Stimulated activated CD4-positive, alpha-beta T cell treated with anti-CD3 and anti-CD28 coated beads, Interleukin-1b, Interleukin-23, amount 100 ng/mL, for 1 hour (primary cell): Measurements from ENCODE around the gene LIMA1.
"Not testable (repeated sequence)": the region's sequence is repeated elsewhere in the genome, so short reads cannot be mapped to it uniquely, and the experiment has no call there.

ENCODE experiments used
- DNase-seq, 2 donors: peaks; one replicate each; pipeline ENCODE4 v3.0.0-alpha.2; 2020; ENCODE audit warnings: low read depth in 2 of 2

The LIMA1 gene

GRCh38 chr12:50285253-50285652, 1.9 kb upstream of the LIMA1 start:
- DNase-seq = no peak

- no peak for DNase-seq
Observed at GRCh38 chr12:50282721-50283228, 545 bp downstream of the LIMA1 start.

DNA sequence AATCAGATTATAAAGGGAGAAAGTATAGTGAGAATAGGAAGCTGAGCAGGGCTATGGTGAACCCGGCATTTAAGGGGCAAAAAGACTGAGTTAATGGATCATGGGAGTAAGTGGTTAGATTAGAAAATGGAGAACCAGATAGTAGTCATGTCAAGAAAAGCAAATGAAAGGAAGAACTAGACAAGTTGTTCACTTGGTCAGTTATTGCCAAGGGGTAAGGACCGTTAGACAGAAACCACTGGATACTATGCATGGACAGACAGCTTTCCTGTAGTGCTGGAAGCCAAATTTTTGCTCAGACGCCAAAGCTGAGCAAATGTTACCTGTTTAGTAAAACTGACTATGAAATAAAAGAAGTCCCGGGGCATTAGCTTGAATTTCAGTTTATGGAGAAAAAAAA, 3.8 kb downstream of the LIMA1 start:
- no peak for DNase-seq

DNA sequence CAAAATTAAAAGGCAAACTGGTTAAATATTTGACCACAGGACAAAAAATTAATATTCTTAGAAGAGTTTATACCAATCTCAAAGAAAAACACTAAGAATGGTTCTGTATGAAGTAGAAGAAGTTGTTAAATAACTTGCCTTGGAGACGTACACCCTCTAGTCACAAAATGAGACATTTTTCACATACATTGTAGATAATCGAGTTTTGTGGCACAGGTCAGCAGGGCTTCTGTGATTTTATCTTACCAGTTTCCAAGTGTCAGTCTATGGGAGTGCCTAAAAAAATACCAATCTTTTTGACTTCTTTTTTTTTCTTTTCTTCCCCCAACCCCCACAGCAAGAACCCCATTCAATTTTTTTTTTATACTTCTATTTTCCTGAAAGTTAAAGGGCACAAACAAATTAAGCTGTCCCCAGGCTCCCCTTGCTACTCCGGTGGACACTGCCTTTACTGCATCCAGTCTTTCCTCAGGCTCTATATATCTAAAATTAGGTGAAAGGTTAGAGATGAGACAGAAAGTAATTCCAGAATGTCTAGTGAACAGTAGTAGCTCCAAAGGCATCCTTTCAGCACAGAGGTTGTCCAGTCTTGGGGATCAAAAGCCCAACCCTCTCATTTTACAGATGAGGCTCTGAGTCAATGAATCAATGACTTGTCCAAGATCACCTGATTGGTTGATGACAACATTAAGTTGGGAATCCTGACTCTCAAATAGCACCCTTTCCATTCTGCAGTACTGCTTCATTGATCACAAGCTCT, 6.2 kb downstream of the LIMA1 start:
- DNase-seq = no peak

DNA sequence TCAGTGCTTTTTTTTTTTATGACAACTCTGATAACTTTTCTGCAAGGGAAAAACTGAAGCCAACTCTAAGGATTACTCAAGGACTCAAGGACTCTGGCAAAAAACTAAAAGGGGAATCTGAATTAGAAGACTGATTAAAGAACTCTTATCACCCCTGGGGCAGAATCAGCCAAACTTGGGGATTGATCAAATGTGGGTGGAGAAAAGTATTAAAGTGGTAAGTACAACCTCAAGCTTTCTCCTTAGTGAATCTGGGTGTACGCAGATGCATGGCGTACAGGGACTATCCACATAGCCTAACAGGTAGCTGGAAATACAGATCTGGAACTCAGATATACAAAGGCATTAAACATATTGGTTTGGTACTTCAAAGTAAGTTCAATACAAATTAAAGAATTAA, 7.3 kb downstream of the LIMA1 start:
- DNase-seq = no peak

DNA sequence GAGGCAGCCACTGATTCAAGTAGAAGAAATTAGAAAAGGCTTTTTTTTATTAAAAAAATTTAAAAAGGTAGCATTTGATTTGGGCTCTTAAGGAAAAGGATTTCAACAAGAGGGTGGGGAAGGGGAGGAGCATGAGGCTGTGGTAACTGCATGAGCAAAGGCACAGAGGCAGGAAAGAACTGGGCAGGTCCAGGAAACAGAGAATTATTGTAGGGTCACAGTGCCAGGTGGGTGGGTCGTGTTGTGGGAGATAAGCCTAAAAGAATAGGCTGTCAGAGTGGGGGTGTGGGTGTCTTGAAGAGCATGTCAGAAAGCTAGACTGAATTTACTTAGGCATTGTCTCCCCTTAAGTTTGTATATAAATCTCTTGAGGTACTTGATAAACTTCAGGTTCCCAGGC, 7.8 kb downstream of the LIMA1 start:
- DNase-seq = no peak

DNA sequence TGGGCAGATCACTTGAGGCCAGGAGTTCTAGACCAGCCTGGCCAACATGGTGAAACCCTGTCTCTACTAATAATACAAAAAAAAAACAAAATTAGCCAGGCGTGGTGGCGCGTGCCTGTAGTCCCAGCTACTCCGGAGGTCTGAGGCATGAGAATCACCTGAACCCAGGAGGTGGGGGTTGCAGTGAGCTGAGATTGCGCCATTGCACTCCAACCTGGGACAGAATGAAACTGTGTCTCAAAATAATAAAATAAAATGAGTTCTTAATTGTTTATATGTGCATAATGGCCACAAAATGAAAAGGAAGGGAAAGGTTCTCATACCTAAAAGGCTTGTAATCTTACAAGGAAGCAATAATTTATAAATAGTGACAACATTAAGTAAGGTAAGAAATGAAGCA, 8.2 kb downstream of the LIMA1 start:
- DNase-seq = not testable (repeated sequence)

- DNase-seq = no peak
Observed at GRCh38 chr12:50271724-50272247, 11.5 kb downstream of the LIMA1 start.

DNA sequence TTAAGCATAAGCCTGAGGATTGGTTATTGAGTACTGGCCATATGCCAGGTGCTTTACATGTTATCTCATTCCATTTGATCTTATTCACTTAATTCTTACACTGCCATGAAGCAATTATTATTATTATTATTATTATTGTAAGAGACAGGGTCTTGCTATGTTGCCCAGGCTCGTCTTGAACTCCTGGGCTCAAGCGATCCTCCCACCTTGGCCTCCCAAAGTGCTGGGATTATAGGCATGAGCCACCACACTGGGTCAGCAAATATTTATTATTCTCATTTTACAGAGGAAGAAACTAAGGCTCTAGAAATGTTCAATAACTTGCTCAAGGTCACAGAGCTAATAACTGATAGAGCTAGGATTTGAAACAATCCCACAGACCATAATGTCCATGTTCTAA, 14.8 kb downstream of the LIMA1 start:
- DNase-seq = no peak

- DNase-seq = no peak
Observed at GRCh38 chr12:50265770-50266524, 17.4 kb downstream of the LIMA1 start.

GRCh38 chr12:50263832-50264231, 19.5 kb downstream of the LIMA1 start:
- no peak for DNase-seq

DNA sequence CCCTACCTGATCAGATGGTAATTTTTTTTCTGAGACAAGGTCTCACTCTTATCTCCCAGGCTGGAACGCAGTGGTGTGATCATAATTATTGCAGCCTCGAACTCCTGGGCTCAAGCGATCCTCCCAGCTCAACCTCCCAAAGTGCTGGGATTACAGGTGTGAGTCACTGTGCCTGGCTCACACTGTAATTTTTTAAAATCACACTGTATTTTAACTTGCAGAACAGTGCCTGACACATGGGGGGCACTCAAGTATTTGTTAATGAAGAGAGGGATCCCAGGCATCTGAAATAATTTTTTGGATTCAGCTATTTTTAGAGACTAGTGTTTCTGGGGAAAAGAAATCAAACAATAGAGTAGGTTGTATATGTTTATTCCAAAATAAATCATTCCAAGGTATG, 21.7 kb downstream of the LIMA1 start:
- DNase-seq = no peak

GRCh38 chr12:50258167-50258551, 25.2 kb downstream of the LIMA1 start:
- DNase-seq = no peak

DNA sequence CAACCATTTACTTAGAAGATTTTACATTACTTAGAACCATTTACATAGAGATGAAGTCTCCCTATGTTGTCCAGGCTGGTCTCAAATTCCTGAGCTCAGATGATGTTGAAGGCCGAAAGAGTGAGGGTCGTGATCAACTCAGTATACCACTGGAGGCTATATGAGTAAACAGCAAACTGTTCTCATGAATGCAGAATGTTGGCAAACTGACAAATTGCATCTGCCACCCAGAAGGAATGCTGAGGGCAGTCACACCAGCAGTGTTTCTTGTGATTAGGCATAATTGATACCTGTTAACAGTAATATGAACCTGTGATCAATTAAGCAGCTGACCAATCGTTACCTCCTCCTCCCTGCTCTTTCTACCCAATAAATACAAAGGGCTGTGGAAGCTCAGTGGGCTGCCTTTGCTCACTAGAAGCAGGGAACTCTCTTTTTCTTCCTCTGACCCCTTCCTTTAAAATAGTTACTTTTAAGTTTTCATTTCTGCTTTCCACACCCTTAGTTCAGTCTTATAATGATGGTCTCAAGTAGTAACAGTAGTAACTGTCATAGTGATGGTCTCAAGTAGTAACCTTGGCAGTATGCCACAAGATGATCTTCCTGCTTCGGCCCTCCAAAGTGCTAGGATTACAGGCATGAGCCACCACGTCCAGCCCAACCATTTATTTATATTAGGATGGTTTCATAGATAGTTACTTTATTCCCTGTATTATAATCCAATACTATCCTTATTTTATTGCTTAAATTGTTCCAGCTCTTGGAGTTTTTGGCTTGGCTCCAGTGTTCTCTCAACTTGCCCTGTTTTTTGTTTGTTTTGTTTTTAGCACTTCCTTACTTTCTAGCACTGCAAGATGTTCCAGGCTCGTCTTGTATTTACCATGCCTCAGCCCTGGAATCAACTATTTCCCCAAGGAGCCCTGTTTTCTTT, 25.8 kb downstream of the LIMA1 start:
- no peak for DNase-seq

- DNase-seq = no peak
Observed at GRCh38 chr12:50256761-50257160, 26.6 kb downstream of the LIMA1 start.

DNA sequence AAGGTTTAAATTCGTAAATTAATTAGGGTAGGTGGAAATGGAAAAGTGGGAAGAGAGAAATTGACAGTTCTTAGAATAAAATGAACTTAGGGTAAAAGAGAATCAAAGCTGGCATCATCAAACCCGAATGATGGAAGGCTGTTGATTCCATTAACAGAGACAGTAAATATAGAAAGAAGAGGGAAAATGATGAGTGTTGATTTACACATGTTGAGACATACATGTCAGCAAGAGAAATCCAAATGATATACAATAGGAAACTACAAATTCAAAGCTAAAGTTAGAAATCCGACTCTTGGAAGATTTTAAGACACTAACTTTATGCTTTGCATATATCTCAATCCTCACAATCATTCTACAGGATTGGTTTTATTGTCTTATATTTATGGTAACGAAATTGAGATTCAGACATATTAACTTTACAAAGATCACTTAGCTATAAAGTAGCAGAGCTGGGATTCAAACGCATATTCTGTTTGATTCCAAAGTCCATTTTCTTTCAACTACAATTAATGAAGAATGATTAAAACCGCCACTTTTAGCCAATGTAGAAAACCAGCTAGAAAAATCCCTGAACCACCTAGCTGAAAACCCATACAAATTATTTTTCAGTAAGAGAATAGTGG, 30.2 kb downstream of the LIMA1 start:
- no peak for DNase-seq

GRCh38 chr12:50251619-50252252, 31.6 kb downstream of the LIMA1 start:
- DNase-seq = no peak

GRCh38 chr12:50249464-50250182, 33.7 kb downstream of the LIMA1 start:
- DNase-seq = no peak

- DNase-seq = no peak
Observed at GRCh38 chr12:50248883-50249282, 34.4 kb downstream of the LIMA1 start.

GRCh38 chr12:50248411-50248810, 34.9 kb downstream of the LIMA1 start:
- no peak for DNase-seq
